NCI-H2171 treated with DMSO at 0.1 percent for 48 hours (cell line): ENCODE results near the gene CCDC12.

ENCODE experiments used
- DNase-seq: peaks from one replicate; lab custom pipeline; 2025; lab: John Stamatoyannopoulos, UW

The CCDC12 gene

GRCh38 chr3:47007482-47008233 is 31.1 kb upstream of the CCDC12 start:
- DNase-seq = no peak

DNA sequence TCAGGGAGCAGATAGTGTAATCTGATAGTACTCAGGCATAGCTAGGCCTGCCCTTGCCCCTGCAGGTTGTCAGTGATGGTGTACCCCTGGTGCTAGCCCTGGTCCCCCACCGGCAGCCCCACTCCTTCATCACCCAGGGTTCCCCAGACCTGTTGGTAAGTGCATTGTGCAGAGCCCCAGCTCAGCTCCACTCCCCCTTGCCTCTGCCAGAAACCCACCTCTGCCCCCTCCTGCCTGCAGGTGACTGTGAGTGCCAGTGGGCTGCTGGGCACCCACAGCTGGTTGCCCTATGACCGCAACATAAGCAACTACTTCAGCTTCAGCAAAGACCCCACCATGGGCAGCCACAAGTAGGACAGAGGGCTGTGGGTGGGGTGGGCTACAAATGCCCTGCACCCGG is 30.5 kb upstream of the CCDC12 start:
- no peak for DNase-seq

- DNase-seq = no peak
Measured at GRCh38 chr3:47006145-47006651, 29.7 kb upstream of the CCDC12 start.

DNA sequence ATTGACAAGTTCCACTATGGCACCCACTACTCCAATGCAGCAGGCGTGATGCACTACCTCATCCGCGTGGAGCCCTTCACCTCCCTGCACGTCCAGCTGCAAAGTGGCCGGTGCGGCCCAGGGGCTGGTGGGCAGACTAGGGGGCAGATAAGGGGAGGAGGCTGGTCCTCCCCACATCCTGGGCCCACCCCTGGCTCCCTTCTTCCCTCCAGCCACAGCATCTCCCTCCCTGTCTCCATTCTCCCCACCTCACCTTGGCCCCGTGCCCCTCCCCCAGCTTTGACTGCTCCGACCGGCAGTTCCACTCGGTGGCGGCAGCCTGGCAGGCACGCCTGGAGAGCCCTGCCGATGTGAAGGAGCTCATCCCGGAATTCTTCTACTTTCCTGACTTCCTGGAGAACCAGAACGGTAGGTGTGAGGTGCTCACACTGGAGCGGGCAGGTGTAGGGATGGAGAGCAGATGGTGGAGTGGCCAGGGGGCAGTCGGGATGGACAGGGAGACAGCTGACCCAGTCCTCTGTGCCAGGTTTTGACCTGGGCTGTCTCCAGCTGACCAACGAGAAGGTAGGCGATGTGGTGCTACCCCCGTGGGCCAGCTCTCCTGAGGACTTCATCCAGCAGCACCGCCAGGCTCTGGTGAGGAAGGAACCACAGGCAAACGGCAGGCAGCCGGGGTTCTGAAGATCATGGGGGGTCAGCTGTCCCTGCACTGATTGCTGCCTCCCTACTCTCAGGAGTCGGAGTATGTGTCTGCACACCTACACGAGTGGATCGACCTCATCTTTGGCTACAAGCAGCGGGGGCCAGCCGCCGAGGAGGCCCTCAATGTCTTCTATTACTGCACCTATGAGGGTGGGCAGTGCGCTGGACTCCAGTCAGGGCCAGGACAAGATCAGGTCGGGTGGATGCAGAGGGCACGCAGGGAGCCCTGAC is 28.9 kb upstream of the CCDC12 start:
- no peak for DNase-seq

- DNase-seq = no peak
Measured at GRCh38 chr3:47004369-47005211, 28.0 kb upstream of the CCDC12 start.

- no peak for DNase-seq
Measured at GRCh38 chr3:47003461-47004368, 27.2 kb upstream of the CCDC12 start.

GRCh38 chr3:47003056-47003410 is 26.5 kb upstream of the CCDC12 start:
- no peak for DNase-seq

DNA sequence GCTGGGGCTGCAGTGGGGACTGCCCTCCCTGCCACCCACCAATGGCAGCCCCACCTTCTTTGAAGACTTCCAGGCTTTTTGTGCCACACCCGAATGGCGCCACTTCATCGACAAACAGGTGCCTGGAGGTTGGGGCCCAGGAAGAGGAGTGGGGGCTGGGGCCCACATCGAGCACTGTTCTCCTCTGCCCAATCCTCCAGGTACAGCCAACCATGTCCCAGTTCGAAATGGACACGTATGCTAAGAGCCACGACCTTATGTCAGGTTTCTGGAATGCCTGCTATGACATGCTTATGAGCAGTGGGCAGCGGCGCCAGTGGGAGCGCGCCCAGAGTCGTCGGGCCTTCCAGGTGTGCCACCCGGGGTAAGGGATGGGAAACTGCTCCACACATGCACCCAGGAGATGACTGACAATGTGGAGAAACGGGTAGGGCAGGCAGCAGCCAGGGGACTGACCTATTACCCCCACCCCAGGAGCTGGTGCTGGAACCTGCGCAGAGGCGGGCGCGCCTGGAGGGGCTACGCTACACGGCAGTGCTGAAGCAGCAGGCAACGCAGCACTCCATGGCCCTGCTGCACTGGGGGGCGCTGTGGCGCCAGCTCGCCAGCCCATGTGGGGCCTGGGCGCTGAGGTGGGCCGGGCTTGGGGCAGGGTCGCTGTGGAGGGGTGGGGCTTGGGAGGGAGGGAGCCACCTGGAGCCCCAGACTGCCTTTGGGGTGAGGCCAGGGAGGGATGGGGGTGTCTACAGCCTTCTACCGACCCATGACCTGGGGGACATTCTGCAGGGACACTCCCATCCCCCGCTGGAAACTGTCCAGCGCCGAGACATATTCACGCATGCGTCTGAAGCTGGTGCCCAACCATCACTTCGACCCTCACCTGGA is 25.9 kb upstream of the CCDC12 start:
- DNase-seq = no peak

- DNase-seq = no peak
Measured at GRCh38 chr3:47001731-47002170, 25.2 kb upstream of the CCDC12 start.

GRCh38 chr3:47000922-47001730 is 24.6 kb upstream of the CCDC12 start:
- DNase-seq = no peak

GRCh38 chr3:47000198-47000815 is 23.8 kb upstream of the CCDC12 start:
- no peak for DNase-seq

GRCh38 chr3:46999516-47000197 is 23.1 kb upstream of the CCDC12 start:
- no peak for DNase-seq

DNA sequence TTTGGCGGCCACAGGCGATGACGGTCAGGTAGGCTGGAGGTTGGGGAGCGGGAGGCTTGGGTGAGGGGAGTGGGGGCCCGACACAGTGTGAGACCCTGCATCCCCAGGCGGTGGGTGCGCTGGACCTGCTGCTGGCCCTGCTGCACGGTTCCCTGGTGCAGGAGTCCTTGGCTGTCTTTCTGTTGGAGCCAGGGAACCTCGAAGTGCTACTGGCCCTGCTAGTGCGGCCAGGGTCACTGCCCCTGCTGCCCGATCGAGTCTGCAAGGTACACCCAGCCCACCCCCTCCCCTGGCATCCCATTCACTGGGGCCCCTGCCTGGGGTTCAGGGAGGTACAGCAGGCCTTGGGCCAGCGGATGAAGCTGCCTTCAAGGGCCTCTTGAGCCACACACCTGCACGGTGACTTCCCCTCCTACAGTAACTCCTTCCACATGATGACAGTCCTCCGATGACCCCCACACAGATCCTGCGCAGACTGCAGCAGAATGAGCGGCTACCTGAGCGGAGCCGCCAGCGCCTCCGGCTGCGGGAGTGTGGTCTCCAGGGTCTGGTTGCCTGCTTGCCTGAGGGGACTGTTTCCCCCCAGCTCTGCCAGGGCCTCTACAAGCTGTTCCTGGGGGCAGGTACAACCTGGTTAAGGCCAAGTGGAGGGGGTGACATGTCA is 22.4 kb upstream of the CCDC12 start:
- no peak for DNase-seq

DNA sequence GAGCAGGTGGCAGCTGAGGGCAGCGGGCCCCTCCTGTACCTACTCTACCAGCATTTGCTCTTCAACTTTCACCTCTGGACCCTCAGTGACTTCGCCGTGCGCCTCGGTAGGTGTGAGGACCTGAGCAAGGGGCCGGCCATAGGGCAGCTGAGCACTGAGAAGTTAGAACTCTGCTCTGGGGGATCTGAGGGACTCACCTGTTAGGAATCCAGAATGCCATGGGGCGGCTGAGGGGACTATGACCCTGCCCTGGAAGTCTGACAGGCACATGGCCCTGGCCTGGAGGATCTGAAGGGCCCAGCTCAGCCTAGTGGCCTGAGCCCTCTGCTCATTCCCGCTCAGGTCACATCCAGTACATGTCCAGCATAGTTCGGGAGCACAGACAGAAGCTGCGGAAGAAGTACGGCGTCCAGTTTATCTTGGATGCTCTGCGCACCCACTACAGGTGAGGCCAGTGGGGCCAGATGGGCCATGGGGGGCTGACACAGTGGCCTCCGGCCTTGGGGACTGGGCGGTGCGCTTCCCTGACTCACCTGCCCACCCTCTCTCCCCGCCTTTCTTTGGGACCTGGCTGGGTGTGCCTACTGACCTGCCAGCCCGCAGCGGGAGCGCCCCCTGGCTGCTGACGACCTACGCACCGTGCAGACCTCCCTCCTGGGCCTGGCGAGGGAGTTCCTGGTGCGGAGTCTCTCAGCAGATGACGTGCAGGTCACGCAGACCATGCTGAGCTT is 21.7 kb upstream of the CCDC12 start:
- DNase-seq = no peak

- no peak for DNase-seq
Measured at GRCh38 chr3:46997453-46998091, 21.0 kb upstream of the CCDC12 start.
